Fibroblast of upper back skin (primary cell): ENCODE data around the gene CFAP68.
"Not testable (repeated sequence)": the region's sequence is repeated elsewhere in the genome, so short reads cannot be mapped to it uniquely, and the experiment has no call there.

Source experiments
- DNase-seq: peaks from one replicate; pipeline ENCODE4 v3.0.0-alpha.2; 2013

Gene CFAP68

GRCh38 chr11:111870886-111871692, 8.3 kb upstream of the CFAP68 start, which contains the start of gene ALG9:
TSS of gene ALG9 (minus strand) at chr11:111871581. CDS start at chr11:111871482, 99 bp downstream.
- peak; percentile 82 for DNase-seq

DNA sequence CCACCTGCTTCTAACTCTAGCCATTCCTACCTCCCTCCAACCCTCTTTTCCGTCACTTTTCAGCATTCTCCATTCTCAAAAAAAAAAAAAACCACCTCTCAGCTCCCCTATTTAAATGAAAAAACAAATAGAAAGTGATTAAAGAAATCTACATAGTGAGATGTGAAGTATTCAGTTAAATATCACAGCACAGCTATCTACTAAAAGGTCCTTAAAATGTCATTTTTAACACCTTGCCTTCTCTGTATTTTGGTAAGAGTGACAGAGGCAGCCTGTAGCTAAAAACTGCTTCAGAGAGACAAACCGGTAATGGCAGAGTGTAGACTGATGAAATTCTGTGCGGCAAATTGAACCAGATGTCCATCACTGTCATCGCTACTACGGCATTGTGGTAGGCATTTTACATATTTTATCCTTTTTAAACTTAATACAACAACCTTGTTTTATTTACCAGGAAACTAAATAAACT, 7.6 kb upstream of the CFAP68 start:
- no peak for DNase-seq

DNA sequence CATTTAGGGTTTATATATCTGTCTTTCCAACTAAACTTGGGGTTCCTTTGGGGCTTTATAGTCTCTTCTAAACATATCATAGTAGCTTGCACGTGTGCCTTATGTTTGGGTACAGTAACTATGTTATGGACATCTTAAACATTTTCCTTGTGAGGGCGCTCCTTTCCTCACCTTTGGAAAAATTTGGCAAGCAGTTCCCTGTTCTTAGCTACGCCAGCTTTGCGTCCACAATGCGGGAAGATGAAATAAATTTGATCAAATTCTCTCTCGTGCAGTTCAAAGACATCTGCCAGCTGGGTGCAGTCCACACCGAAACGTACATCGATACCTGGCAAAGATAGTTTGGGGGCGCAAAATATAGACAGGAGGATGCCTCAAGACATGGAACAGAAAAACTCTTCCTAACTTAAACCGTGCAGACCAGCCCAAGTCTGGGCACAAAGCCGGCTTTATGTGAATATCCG, 924 bp upstream of the CFAP68 start:
- peak; percentile 40 for DNase-seq

- DNase-seq: peak; percentile 0
Observed at GRCh38 chr11:111879637-111879960, 258 bp downstream of the CFAP68 start.

DNA sequence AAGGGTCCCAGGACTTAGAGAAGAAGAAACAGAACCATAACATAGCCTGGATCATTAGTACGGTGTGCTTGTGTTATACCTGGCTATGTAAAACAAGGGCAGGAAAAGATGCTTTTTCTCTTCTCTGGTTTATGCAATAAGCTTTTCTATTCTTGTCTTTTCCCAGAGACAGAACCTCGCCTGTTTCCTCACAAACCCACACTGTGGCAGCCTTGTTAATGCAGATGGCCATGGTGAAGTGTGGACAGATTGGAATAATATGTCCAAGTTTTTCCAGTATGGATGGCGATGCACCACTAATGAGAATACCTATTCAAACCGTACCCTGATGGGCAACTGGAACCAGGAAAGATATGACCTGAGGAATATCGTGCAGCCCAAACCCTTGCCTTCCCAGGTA, 2.9 kb downstream of the CFAP68 start:
- no peak for DNase-seq

DNA sequence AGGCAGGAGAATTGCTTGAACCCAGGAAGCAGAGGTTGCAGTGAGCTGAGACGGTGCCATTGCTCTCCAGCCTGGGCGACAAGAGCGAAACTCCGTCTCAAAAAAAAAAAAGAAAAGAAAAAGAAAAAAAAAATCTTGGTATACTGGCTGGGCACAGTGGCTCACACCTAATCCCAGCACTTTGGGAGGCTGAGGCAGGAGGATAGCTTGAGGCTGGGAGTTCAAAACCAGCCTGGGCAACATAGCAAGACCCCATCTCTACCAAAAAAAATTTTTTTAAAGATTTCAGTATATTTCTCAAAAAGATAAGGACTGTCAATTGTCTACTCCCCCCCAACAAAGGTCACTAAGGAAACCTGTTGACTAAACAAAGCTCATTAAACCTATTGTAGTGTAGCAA, 5.7 kb downstream of the CFAP68 start:
- DNase-seq: not testable (repeated sequence)

DNA sequence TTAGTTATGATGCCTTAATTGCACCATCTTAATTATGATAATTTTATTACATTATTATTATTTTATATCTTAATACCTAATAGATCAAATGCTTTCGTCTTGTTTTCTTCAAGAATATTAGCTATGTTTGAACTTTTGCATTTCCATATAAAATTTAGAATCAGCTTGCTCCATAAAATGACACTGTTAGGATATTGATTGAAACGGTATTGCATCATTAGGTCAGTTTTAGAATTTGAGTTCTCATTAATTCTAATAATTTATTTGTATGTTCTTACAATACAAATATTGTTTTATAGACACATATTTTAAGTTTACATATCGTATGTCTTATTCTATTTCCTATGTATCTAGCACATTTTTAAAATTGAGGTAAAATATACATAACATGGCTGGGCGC, 6.7 kb downstream of the CFAP68 start:
- no peak for DNase-seq

GRCh38 chr11:111886844-111887243, 7.5 kb downstream of the CFAP68 start:
- no peak for DNase-seq

GRCh38 chr11:111905411-111905810, 26.1 kb downstream of the CFAP68 start:
- DNase-seq: peak; percentile 73

GRCh38 chr11:111906680-111907079, 27.3 kb downstream of the CFAP68 start:
- no peak for DNase-seq

DNA sequence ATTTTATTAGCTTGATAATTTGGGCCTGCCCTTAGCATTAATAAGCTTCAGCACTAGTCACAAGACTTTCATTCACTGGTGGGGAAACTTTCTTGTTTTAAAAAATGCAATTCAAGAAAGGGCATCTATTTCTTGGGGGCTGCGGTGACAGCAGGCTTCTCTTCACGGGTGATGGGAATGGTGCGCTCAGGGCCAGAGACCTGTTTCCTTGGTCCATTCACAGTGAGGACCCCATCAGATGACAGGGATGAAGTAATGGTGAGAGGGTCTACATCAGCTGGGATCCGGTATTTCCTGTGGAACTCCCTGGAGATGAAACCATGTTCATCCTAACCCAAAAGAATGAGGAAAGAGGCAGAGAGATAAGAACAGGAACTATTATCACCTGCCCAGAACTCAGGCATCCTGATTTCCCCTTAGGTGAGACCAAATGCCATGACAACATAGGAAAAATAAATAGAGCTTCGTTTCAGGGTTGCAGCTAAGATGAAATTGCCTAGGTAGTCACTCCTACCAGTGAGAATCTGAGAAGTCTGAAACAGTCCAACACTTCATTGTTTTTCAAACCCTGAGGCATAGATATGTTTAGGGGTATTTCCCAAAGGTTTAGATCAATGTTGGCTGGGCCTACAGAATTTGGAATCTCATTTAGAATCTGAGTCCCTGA, 29.4 kb downstream of the CFAP68 start:
- DNase-seq: no peak

DNA sequence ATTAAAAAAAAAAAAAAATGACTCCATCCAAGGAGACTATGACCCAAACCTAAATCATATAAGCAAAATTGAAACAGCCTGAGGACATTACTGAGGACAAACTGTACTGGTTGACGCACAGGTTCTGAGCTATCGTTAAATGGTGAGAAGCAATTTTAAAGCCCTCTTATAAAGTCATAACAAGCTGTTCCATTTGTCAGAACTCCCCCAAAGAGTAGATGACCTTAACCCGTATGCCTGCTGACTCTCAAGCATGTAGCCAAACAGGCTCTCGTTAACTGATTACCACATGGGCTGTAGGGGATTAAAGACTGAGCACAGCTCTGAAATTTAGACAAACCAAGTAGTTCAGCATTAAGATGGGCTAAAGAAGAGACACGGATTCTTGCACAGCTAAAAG, 30.0 kb downstream of the CFAP68 start:
- no peak for DNase-seq

DNA sequence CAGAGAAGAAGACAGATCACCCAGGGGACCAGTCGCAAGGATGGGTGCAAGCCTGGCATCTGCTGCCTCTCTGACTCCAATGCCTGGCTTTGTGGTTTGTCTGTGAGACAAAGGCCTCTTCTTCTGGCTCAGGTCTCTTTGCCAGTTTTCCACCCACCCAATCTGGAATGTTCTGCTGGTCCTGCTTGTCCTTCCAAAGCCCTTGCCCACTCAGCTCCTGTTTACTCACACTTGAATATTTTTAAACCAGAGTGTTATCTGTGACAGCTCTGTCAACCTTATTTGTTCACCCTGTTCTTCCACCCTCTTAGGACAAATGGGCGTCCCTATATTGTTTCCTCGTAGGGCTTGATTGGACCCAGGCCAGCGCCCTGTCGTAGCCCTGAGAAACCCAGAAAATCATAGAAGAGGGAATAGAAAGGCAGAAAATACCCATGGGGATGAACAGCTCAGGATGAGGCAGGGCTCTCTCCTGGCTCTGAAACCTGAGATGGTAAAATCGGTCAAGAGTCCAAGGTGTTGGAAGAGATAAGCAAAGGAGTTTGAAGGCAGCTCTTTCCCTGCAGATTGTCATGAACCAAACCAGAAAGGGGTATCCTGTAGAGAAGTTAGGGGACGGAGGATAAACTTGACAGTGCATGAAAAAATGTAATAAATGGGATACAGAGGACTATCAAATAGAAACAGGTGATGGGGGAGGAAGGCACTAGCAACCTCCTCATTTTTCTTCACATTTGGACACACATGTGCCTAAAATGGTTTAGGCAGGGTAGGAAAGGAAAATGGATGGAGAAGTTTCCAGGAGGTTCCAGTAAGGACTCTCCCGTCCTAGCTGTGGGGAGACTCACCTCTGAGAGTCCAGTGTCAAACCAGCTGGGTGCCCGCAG, 31.6 kb downstream of the CFAP68 start:
- no peak for DNase-seq

DNA sequence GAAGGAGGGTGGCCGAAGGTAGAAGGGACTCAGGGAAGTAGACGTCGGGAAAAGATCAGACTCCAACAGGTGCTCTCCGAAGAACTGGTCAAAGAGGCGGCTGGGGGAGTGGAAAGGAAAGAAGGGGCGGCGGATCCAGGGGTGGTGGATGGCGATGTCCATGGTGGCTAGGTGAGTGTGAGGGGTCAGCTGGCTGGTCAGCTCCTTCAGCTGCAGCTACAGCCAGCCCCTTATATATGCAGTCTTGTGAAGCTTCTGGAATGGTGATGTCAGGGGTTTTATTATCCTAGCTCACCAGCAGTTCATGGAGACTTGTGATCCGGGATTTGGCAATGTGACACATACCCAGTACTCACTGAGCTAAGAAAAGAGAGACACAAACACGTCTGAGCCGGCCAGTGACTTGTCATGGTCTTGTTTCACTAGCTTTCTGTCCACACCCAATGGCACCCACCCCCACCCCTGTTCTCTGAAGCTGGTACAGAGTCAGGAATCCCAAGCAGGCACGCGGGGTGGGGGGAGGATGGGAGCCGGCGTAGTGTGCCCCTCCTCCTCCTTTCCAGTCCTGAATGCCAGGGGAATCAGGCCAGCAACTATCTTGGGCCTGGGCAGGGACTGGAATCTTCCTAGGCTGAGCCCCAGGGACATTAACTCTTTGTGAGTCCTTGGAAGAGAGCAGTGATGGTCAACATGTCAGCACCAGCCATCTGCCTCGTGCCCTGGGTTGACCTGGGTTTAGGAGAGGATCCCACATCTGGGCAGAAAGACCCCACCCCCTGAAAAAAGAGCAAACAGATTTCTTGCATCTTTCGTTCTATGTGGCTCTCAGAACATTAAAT, 32.4 kb downstream of the CFAP68 start, which contains the start of gene CRYAB:
TSS of gene CRYAB (minus strand) at position 208 of the 839 bp plus-strand sequence. CDS start at position 162, 46 bp downstream.
- peak; percentile 81 for DNase-seq

DNA sequence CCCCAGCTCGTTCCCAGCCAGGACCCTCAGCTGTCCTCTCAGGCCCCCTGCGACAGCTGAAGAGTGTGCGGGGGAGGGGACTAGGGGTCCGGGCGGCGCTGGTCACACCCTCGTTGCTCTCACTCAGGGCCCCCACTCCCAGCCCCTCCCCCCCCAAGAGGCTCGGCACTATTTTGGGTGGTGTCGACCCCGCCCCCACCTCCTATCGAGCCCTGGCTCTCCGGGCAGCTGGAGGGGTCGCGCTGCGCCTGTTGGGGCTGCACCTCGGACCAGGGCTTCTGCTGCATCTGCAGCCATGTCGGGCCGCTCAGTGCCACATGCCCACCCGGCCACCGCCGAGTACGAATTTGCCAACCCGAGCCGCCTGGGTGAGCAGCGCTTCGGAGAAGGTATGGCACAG, 33.2 kb downstream of the CFAP68 start, which contains the start of gene HSPB2:
TSS of gene HSPB2 (plus strand) at position 200 of the 400 bp plus-strand sequence. CDS start at position 296, 96 bp downstream.
- DNase-seq: no peak

GRCh38 chr11:111913031-111913861, 33.9 kb downstream of the CFAP68 start:
- DNase-seq: no peak

GRCh38 chr11:111913997-111914396, 34.7 kb downstream of the CFAP68 start:
- DNase-seq: peak; percentile 55

DNA sequence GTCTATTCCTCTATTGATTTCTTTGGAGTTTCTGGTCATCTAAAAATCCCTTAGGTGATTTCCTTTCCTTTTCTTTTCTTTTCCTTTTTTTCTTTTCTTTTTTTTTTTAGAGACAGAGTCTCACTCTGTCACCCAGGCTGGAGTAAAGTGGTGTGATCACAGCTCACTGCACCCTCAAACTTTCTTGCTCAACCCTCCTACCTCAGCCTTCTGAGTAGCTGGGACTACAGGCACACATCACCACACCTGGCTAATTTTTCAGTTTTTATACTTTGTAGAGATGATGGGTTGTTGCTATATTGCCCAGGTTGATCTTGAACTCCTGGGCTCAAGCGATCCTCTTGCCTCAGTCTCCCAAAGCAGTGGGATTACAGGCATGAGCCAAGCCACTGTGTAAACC, 37.4 kb downstream of the CFAP68 start:
- DNase-seq: no peak

DNA sequence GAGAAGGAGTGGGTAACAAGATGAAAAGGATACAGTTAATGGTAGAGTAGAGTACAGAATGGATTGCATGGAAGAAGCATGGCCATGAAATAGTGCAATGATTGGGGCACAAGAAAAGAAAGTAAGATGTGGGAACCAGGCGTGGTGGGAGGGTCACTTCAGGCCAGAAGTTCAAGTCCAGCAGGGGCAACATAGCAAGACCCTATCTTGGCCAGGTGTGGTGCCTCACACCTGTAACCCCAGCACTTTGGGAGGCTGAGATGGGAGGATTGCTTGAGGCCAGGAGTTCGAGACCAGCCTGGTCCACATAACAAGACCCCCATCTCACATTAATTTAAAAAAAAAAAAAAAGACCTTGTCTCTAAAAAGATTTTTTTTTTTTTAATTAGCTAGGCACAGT, 38.0 kb downstream of the CFAP68 start:
- DNase-seq: no peak

- no peak for DNase-seq
Observed at GRCh38 chr11:111917788-111918187, 38.4 kb downstream of the CFAP68 start.
